H1 (cell line): Measurements from ENCODE around the gene FRMPD4. TPM values are rescaled to one million over a fixed set of nuclear protein-coding genes. Genes with fewer than 3 reads are reported as not detected.

ENCODE experiments used
- CTCF ChIA-PET: fragments of 300-600 bp; sonication (Branson Sonifier 250); formaldehyde crosslinking; loops from one replicate; lab custom pipeline; 2021; ENCODE audit not compliant: partially characterized antibody; lab: Charles Lee
- POLR2A ChIA-PET: fragments of 300-600 bp; sonication (Branson Sonifier 250); formaldehyde crosslinking; loops from one replicate; lab custom pipeline; 2021; ENCODE audit warnings: inconsistent platforms; ENCODE audit not compliant: partially characterized antibody; lab: Charles Lee
- DNase-seq, 2 experiments: peaks; one replicate each; pipeline versions ENCODE4 v3.0.0 to v3.0.0-alpha.2; 2010 to 2022; ENCODE audit warnings: low spot score in 2 of 2, low read depth in 1 of 2, mixed read lengths in 1 of 2
- FAIRE-seq: peaks from 2 replicates; lab custom pipeline; 2011; peaks lifted over from hg19 to GRCh38; lab: Jason Lieb, UNC
- H2AFZ ChIP-seq: 2 replicates; pipeline ENCODE4 v1.8.1; 2012; ENCODE audit warnings: low read length, inconsistent platforms
- H2AK5ac ChIP-seq: 2 replicates; pipeline ENCODE4 v1.6.1; 2013; ENCODE audit warnings: low read depth, low read length
- H2BK120ac ChIP-seq: replicated peaks from 2 replicates; pipeline ENCODE3; 2013; ENCODE audit warnings: low read depth, low read length, inconsistent platforms
- H2BK12ac ChIP-seq: 2 replicates; pipeline ENCODE4 v1.6.1; 2013; ENCODE audit warnings: low read depth, low read length
- H2BK15ac ChIP-seq: 2 replicates; pipeline ENCODE4 v1.6.1; 2013; ENCODE audit warnings: low read length
- H2BK20ac ChIP-seq: 2 replicates; pipeline ENCODE4 v1.6.1; 2013; ENCODE audit warnings: low read length
- H2BK5ac ChIP-seq: 2 replicates; pipeline ENCODE4 v1.6.1; 2013; ENCODE audit warnings: low read depth, low read length
- H3K14ac ChIP-seq: 2 replicates; pipeline ENCODE4 v1.6.1; 2013; ENCODE audit warnings: inconsistent platforms; ENCODE audit not compliant: insufficient read length
- H3K18ac ChIP-seq: 2 replicates; pipeline ENCODE4 v1.6.1; 2013; ENCODE audit warnings: low read length; ENCODE audit errors: extremely low read depth
- H3K23ac ChIP-seq: 2 replicates; pipeline ENCODE4 v1.6.1; 2013; ENCODE audit warnings: inconsistent platforms; ENCODE audit not compliant: insufficient read length
- H3K23me2 ChIP-seq: 2 replicates; pipeline ENCODE4 v1.6.1; 2013; ENCODE audit warnings: low read depth, low read length
- H3K27ac ChIP-seq: 2 replicates; pipeline ENCODE4 v1.6.1; 2011; ENCODE audit warnings: low read depth, low read length, inconsistent platforms
- H3K27me3 ChIP-seq, 4 experiments: replicated peaks in 1 of 4; 1 replicate in 1 of 4; 2 replicates in 3 of 4; pipeline versions ENCODE4 v1.6.1 to v1.8.1; 2011 to 2013; ENCODE audit warnings: low read length in 3 of 4, mild to moderate bottlenecking in 3 of 4, inconsistent platforms in 2 of 4, mixed read lengths in 2 of 4, moderate library complexity in 1 of 4; ENCODE audit not compliant: control insufficient read depth in 3 of 4, insufficient read depth in 3 of 4; ENCODE audit errors: extremely low read depth in 1 of 4
- H3K36me3 ChIP-seq, 4 experiments: 2 replicates each; pipeline versions ENCODE4 v1.6.1 to v1.8.1; 2011 to 2013; ENCODE audit warnings: mild to moderate bottlenecking in 4 of 4, low read length in 3 of 4, moderate library complexity in 2 of 4, control low read depth in 1 of 4, inconsistent platforms in 1 of 4; ENCODE audit not compliant: insufficient read depth in 4 of 4, control insufficient read depth in 2 of 4
- H3K4ac ChIP-seq: replicated peaks from 2 replicates; pipeline ENCODE3; 2013; ENCODE audit warnings: low read length, low read depth, mixed read lengths, inconsistent platforms; ENCODE audit not compliant: insufficient read length
- H3K4me1 ChIP-seq, 4 experiments: replicated peaks in 1 of 4; 1 replicate in 1 of 4; 2 replicates in 3 of 4; pipeline versions ENCODE4 v1.6.1 to v1.8.1; 2011 to 2013; ENCODE audit warnings: low read length in 3 of 4, inconsistent platforms in 2 of 4, mixed read lengths in 1 of 4; ENCODE audit not compliant: insufficient read depth in 4 of 4, control insufficient read depth in 3 of 4
- H3K4me2 ChIP-seq, 2 experiments: 2 replicates each; pipeline versions ENCODE4 v1.6.1 to v1.8.1; 2011 to 2013; ENCODE audit warnings: low read depth in 2 of 2, low read length in 2 of 2, control low read depth in 1 of 2, inconsistent platforms in 1 of 2, mild to moderate bottlenecking in 1 of 2; ENCODE audit not compliant: insufficient read depth in 1 of 2
- H3K4me3 ChIP-seq, 4 experiments: fragments of 200-600, 300-600 bp in 1 of 4; sonication (generic), shearing (Covaris generic), sonication (Bioruptor Twin) in 1 of 4; 2 replicates each; pipeline versions ENCODE4 v1.5.1 to v1.8.1; 2011 to 2016; ENCODE audit warnings: low read length in 4 of 4, low read depth in 3 of 4, control low read depth in 2 of 4, inconsistent platforms in 2 of 4, mild to moderate bottlenecking in 2 of 4, mixed read lengths in 1 of 4, moderate library complexity in 1 of 4; ENCODE audit not compliant: insufficient read depth in 2 of 4; ENCODE audit errors: extremely low read depth in 1 of 4
- H3K56ac ChIP-seq: replicated peaks from 2 replicates; pipeline ENCODE3; 2013; ENCODE audit warnings: low read depth, mild to moderate bottlenecking, mixed read lengths, low read length, inconsistent platforms; ENCODE audit not compliant: insufficient read length
- H3K79me1 ChIP-seq: 2 replicates; pipeline ENCODE4 v1.6.1; 2013; ENCODE audit warnings: low read depth, low read length, control low read depth
- H3K79me2 ChIP-seq, 2 experiments: 2 replicates each; pipeline versions ENCODE4 v1.6.1 to v1.8.1; 2012 to 2013; ENCODE audit warnings: low read length in 2 of 2, mild to moderate bottlenecking in 2 of 2, inconsistent platforms in 1 of 2; ENCODE audit not compliant: insufficient read depth in 2 of 2, control insufficient read depth in 1 of 2
- H3K9ac ChIP-seq, 4 experiments: replicated peaks in 1 of 4; 1 replicate in 1 of 4; 2 replicates in 3 of 4; pipeline versions ENCODE4 v1.6.1 to v1.8.1; 2011 to 2013; ENCODE audit warnings: low read depth in 3 of 4, low read length in 3 of 4, control low read depth in 2 of 4, mild to moderate bottlenecking in 2 of 4, moderate library complexity in 2 of 4, inconsistent platforms in 1 of 4; ENCODE audit errors: extremely low read depth in 1 of 4
- H3K9me3 ChIP-seq, 2 experiments: 2 replicates each; pipeline versions ENCODE4 v1.6.1 to v1.8.1; 2012 to 2013; ENCODE audit warnings: mild to moderate bottlenecking in 2 of 2, moderate library complexity in 2 of 2, control low read depth in 1 of 2, inconsistent platforms in 1 of 2, low read depth in 1 of 2, low read length in 1 of 2, mixed read lengths in 1 of 2; ENCODE audit not compliant: insufficient read depth in 2 of 2
- H4K20me1 ChIP-seq, 2 experiments: replicated peaks in 1 of 2; 2 replicates each; pipeline versions ENCODE3 to v1.8.1; 2011 to 2013; ENCODE audit warnings: inconsistent platforms in 2 of 2, low read length in 2 of 2, mild to moderate bottlenecking in 1 of 2; ENCODE audit not compliant: insufficient read depth in 2 of 2, control insufficient read depth in 1 of 2
- H4K5ac ChIP-seq: 2 replicates; pipeline ENCODE4 v1.6.1; 2013; ENCODE audit warnings: low read length, low read depth, mixed read lengths, inconsistent platforms; ENCODE audit not compliant: insufficient read length
- H4K8ac ChIP-seq: 2 replicates; pipeline ENCODE4 v1.8.0; 2013; ENCODE audit warnings: mild to moderate bottlenecking, moderate library complexity, low read length, inconsistent platforms; ENCODE audit not compliant: insufficient read depth; ENCODE audit errors: extremely low read depth
- H4K91ac ChIP-seq: replicated peaks from 2 replicates; pipeline ENCODE3; 2013; ENCODE audit warnings: low read length, mixed read lengths, inconsistent platforms; ENCODE audit not compliant: insufficient read length
- CHD2 ChIP-seq: IDR thresholded peaks from 2 replicates; pipeline ENCODE4 v1.6.1; 2012; ENCODE audit warnings: low read length, improper control_type of control experiment
- E2F6 ChIP-seq: IDR thresholded peaks from 2 replicates; pipeline ENCODE4 v1.6.1; 2012; ENCODE audit warnings: inconsistent platforms
- GABPA ChIP-seq: IDR thresholded peaks from 2 replicates; pipeline ENCODE4 v1.6.1; 2011; ENCODE audit warnings: mild to moderate bottlenecking, low read length, moderate library complexity, borderline replicate concordance; ENCODE audit not compliant: insufficient read depth
- GTF2F1 ChIP-seq: IDR thresholded peaks from 2 replicates; pipeline ENCODE4 v1.6.1; 2012; ENCODE audit warnings: low read depth, low read length, improper control_type of control experiment, borderline replicate concordance
- KDM5A ChIP-seq: fragments of 200-600 bp; IDR thresholded peaks from 2 replicates; pipeline ENCODE4 v1.7.1; 2012; ENCODE audit warnings: mild to moderate bottlenecking, low read length, inconsistent platforms, mixed read lengths
- MAX ChIP-seq: IDR thresholded peaks from 2 replicates; pipeline ENCODE4 v1.6.1; 2012; ENCODE audit warnings: inconsistent platforms
- POLR2AphosphoS5 ChIP-seq: IDR thresholded peaks from 2 replicates; pipeline ENCODE4 v1.6.1; 2011; ENCODE audit warnings: low read depth, low read length
- SAP30 ChIP-seq: fragments of 300-600 bp; sonication (generic); IDR thresholded peaks from 2 replicates; pipeline ENCODE4 v1.7.1; 2012; ENCODE audit warnings: low read length, moderate library complexity, mild to moderate bottlenecking, inconsistent platforms; ENCODE audit not compliant: insufficient read depth, insufficient replicate concordance
- SIX5 ChIP-seq: IDR thresholded peaks from 2 replicates; pipeline ENCODE4 v1.6.1; 2011; ENCODE audit warnings: mild to moderate bottlenecking, low read depth, low read length
- SP2 ChIP-seq: IDR thresholded peaks from 2 replicates; pipeline ENCODE4 v1.6.1; 2012; ENCODE audit warnings: mild to moderate bottlenecking, low read length, inconsistent platforms
- SUZ12 ChIP-seq: fragments of 200-600 bp; sonication (generic); IDR thresholded peaks from 2 replicates; pipeline ENCODE4 v1.6.1; 2012; ENCODE audit warnings: mild to moderate bottlenecking, inconsistent platforms, low read length, moderate library complexity, mixed read lengths
- TBP ChIP-seq: IDR thresholded peaks from 2 replicates; pipeline ENCODE4 v1.6.1; 2011; ENCODE audit warnings: low read depth, low read length, improper control_type of control experiment
- TCF12 ChIP-seq: IDR thresholded peaks from 2 replicates; pipeline ENCODE4 v1.6.1; 2011; ENCODE audit warnings: low read depth, mild to moderate bottlenecking, low read length
- ZNF274 ChIP-seq: IDR thresholded peaks from 2 replicates; pipeline ENCODE4 v1.7.0; 2012; ENCODE audit warnings: low read length, borderline replicate concordance; ENCODE audit errors: extremely low read depth
- polyA plus RNA-seq, 7 experiments: library from polyadenylated mRNA; depleted of rRNA in 3 of 7; stranded (reverse) in 5 of 7; unstranded in 2 of 7; fragments of >200 nt in 5 of 7; fragments of 200-250 nt in 2 of 7; gene quantifications; 1 replicate in 5 of 7; 2 replicates in 1 of 7; 4 replicates in 1 of 7; pipeline versions ENCODE4 v1.2.1 to v1.2.3, GENCODE V29; 2011 to 2013; ENCODE audit warnings: missing spikeins in 2 of 7, mixed read lengths in 2 of 7
- total RNA-seq: library from RNA; stranded (reverse); fragmentation: NEBNext Ultra II Directional; extraction: Animal tissue kit (Norgen Biotek cat#: 25700); gene quantifications from 2 replicates; pipeline ENCODE4 v1.2.1, GENCODE V29; 2021

Gene FRMPD4
- total and polyA plus RNA-seq, 2 of the 8 experiments (the other 6 are each of a cell fraction or from before 2014, with no cell fraction given), result 0.02 to 0.37 TPM

- TF ChIP-seq KDM5A (no peak), SP2 (no peak)
Observed at GRCh38 chrX:12325171-12325570, 186.9 kb downstream of the FRMPD4 start (continued).

- H4K5ac ChIP-seq, result no peak overlapping the region
- H4K20me1 ChIP-seq, result no peaks in the 10 kb centered on the region
- no peak overlapping the region for H2BK15ac ChIP-seq
- H2BK120ac ChIP-seq, result no peak overlapping the region
- H2AK5ac ChIP-seq, result no peak overlapping the region
- H2BK5ac ChIP-seq, result no peak overlapping the region
- no peak overlapping the region for H3K4ac ChIP-seq
- no peak overlapping the region for H4K91ac ChIP-seq
- no peak overlapping the region for H3K4me3 ChIP-seq
- no peak overlapping the region for H3K18ac ChIP-seq
- no peak overlapping the region for H3K56ac ChIP-seq
- FAIRE-seq (no peak), DNase-seq (no peak)
- no peak overlapping the region for H2BK20ac ChIP-seq
- no peaks in the 10 kb centered on the region for H3K79me1 ChIP-seq
- H3K23ac ChIP-seq, result no peak overlapping the region
- no peak overlapping the region for H2BK12ac ChIP-seq
- ChIA-PET CTCF (no interaction called here), POLR2A (no interaction called here)
- no peak overlapping the region for H3K14ac ChIP-seq
- H3K27me3 ChIP-seq, result no peaks in the 10 kb centered on the region
- H4K8ac ChIP-seq, result no peak overlapping the region
- H3K23me2 ChIP-seq, result no peaks in the 10 kb centered on the region
- H3K9ac ChIP-seq, result no peak overlapping the region
- H3K27ac ChIP-seq, result no peak overlapping the region
- H3K79me2 ChIP-seq, result no peaks in the 10 kb centered on the region
- H3K4me1 ChIP-seq, result no peaks in the 10 kb centered on the region
- H3K4me2 ChIP-seq, result no peak overlapping the region
- no peaks in the 10 kb centered on the region for H3K36me3 ChIP-seq
- H2AFZ ChIP-seq, result no peak overlapping the region
- no peaks in the 10 kb centered on the region for H3K9me3 ChIP-seq
- no peak for TF ChIP-seq SAP30
- no peak for TF ChIP-seq E2F6
- no peak for TF ChIP-seq GTF2F1
- no peak for TF ChIP-seq ZNF274
- no peak for TF ChIP-seq KDM5A
- TF ChIP-seq SP2, result no peak
- TF ChIP-seq SUZ12, result no peak
- TF ChIP-seq TBP, result no peak
- no peak for TF ChIP-seq SIX5
- TF ChIP-seq CHD2, result no peak
- no peak for TF ChIP-seq GABPA
- TF ChIP-seq MAX, result no peak
- no peak for TF ChIP-seq POLR2AphosphoS5
- no peak for TF ChIP-seq TCF12
Observed at GRCh38 chrX:12327836-12328235, 189.6 kb downstream of the FRMPD4 start.
